GM12801 (cell line): ENCODE measurements around the gene RITA1.

Experiments used
- CTCF ChIP-seq: IDR thresholded peaks from one replicate; pipeline ENCODE4 v1.5.1; 2011; ENCODE audit warnings: control low read depth; ENCODE audit not compliant: insufficient read length; ENCODE audit errors: extremely low read depth

RITA1 gene

GRCh38 chr12:113184900-113185179 is 681 bp upstream of the RITA1 start:
- no peak for TF ChIP-seq CTCF

GRCh38 chr12:113186033-113186365 is 478 bp downstream of the RITA1 start:
- no peak for TF ChIP-seq CTCF

- TF ChIP-seq CTCF: no peak
Observed at GRCh38 chr12:113186666-113187325, 1.3 kb downstream of the RITA1 start.

- TF ChIP-seq CTCF: no peak
Observed at GRCh38 chr12:113189361-113189760, 3.8 kb downstream of the RITA1 start.

- TF ChIP-seq CTCF: no peak
Observed at GRCh38 chr12:113190761-113191160, 5.2 kb downstream of the RITA1 start.

GRCh38 chr12:113191227-113191626 is 5.7 kb downstream of the RITA1 start:
- no peak for TF ChIP-seq CTCF

GRCh38 chr12:113194971-113195391 is 9.5 kb downstream of the RITA1 start:
- TF ChIP-seq CTCF: no peak

- no peak for TF ChIP-seq CTCF
Observed at GRCh38 chr12:113195598-113195997, 10.1 kb downstream of the RITA1 start.
